Panc1 (cell line): Measurements from ENCODE around the gene PPT2. TPM values are rescaled to one million over a fixed set of nuclear protein-coding genes. Genes with fewer than 3 reads are reported as not detected.

Source experiments
- ATAC-seq: fragments of 200-7000 bp; cut with Tn5 transposase; 2 replicates; pipeline ENCODE4 v1.9.1; 2020; ENCODE audit warnings: mild to moderate bottlenecking, moderate library complexity
- BruUV-seq: library from RNA; stranded (reverse); fragments of 400-500 nt; replicated peaks from 2 replicates; lab custom pipeline; 2021; lab: Mats Ljungman, UMichigan
- CTCF ChIA-PET: fragments of 300-600 bp; sonication (Branson Sonifier 250); formaldehyde crosslinking; loops from one replicate; lab custom pipeline; 2022; ENCODE audit warnings: antibody characterized with exemption; lab: Charles Lee
- POLR2A ChIA-PET: fragments of 300-600 bp; sonication (Branson Sonifier 250); formaldehyde crosslinking; loops from one replicate; lab custom pipeline; 2022; ENCODE audit warnings: antibody characterized with exemption; lab: Charles Lee
- DNase-seq: peaks from one replicate; pipeline ENCODE4 v3.0.0-alpha.2; 2010; ENCODE audit warnings: low read depth, low spot score
- H3K27ac ChIP-seq: 2 replicates; pipeline ENCODE4 v1.5.1; 2011; ENCODE audit warnings: mild to moderate bottlenecking, low read length, inconsistent platforms
- H3K27me3 ChIP-seq: fragments of 200-500 bp; sonication (Bioruptor generic); 2 replicates; pipeline ENCODE4 v1.6.0; 2014; ENCODE audit warnings: low read length, inconsistent platforms; ENCODE audit not compliant: control insufficient read depth, insufficient read depth
- H3K36me3 ChIP-seq: fragments of 200-500 bp; sonication (Bioruptor generic); 2 replicates; pipeline ENCODE4 v1.5.1; 2014; ENCODE audit warnings: inconsistent platforms, mild to moderate bottlenecking, low read length, moderate library complexity; ENCODE audit not compliant: control insufficient read depth, insufficient read depth
- H3K4me1 ChIP-seq: 2 replicates; pipeline ENCODE4 v1.5.1; 2011; ENCODE audit warnings: inconsistent platforms, mild to moderate bottlenecking, low read length, moderate library complexity; ENCODE audit not compliant: control insufficient read depth, insufficient read depth
- H3K4me3 ChIP-seq, 2 experiments: 2 replicates each; pipeline ENCODE4 v1.5.1; 2011 to 2012; ENCODE audit warnings: low read depth in 2 of 2, low read length in 2 of 2, mild to moderate bottlenecking in 2 of 2, inconsistent platforms in 1 of 2, moderate library complexity in 1 of 2
- H3K9me3 ChIP-seq: fragments of 200-500 bp; sonication (Bioruptor generic); 2 replicates; pipeline ENCODE4 v1.5.1; 2014; ENCODE audit warnings: low read depth, mild to moderate bottlenecking, inconsistent platforms, low read length, moderate library complexity; ENCODE audit not compliant: control insufficient read depth, insufficient read depth
- CTCF ChIP-seq: fragments of 450-650 bp; IDR thresholded peaks from 2 replicates; pipeline ENCODE4 v1.5.1; 2017; ENCODE audit warnings: mild to moderate bottlenecking
- POLR2AphosphoS5 ChIP-seq: IDR thresholded peaks from 2 replicates; pipeline ENCODE4 v1.6.1; 2012; ENCODE audit warnings: mild to moderate bottlenecking, low read depth, low read length, moderate library complexity
- REST ChIP-seq, 2 experiments: IDR thresholded peaks; 2 replicates each; pipeline ENCODE4 v1.6.1; 2011 to 2012; ENCODE audit warnings: low read depth in 2 of 2, control low read depth in 1 of 2, low read length in 1 of 2, mild to moderate bottlenecking in 1 of 2, moderate library complexity in 1 of 2; ENCODE audit not compliant: insufficient read depth in 1 of 2
- SIN3A ChIP-seq: IDR thresholded peaks from 2 replicates; pipeline ENCODE4 v1.6.1; 2012; ENCODE audit warnings: low read depth, mild to moderate bottlenecking, low read length, moderate library complexity, borderline replicate concordance; ENCODE audit not compliant: insufficient read depth
- TCF7L2 ChIP-seq: IDR thresholded peaks from 2 replicates; pipeline ENCODE4 v1.6.1; 2011; ENCODE audit warnings: mild to moderate bottlenecking, low read depth, low read length, inconsistent platforms
- in situ Hi-C: cut with HindIII; loops from 2 replicates; pipeline ENCODE4 v1.10.0; 2016; ENCODE audit warnings: low sequenced_read_pairs, low pct_unique_long_range_greater_than_20kb
- intact Hi-C: fragments of 100-400 bp; cut with micrococcal nuclease; formaldehyde crosslinking; loops from one replicate; pipeline ENCODE4 v1.10.0; 2022; ENCODE audit not compliant: unreplicated experiment
- total RNA-seq: library from RNA; stranded (reverse); gene quantifications from one replicate; pipeline ENCODE4 v1.2.1, GENCODE V29; 2021; ENCODE audit not compliant: unreplicated experiment

Gene PPT2
- total RNA-seq, 1 experiment from 2014 or later: 20.1 TPM

- Histone ChIP-seq H3K27me3 (no peaks in the 10 kb centered on the region), H3K27ac (no peak overlapping the region), H3K4me3 (no peak overlapping the region), H3K4me1 (peaks cover 11% of the 10 kb centered on the region), H3K9me3 (no peaks in the 10 kb centered on the region), H3K36me3 (no peaks in the 10 kb centered on the region; the same call in 1 of the 2 replicates)
- TF ChIP-seq CTCF: no peak
- no peak for TF ChIP-seq TCF7L2
- no peak for TF ChIP-seq REST (IDR thresholded peaks at IDR 0.05; ENCODE audit: insufficient read depth in 1 of 2, low read depth in 2 of 2, low read length in 1 of 2)
- TF ChIP-seq POLR2AphosphoS5: no peak
- TF ChIP-seq SIN3A: no peak
- no peak for DNase-seq
- in situ Hi-C loops: no loop called here
- BruUV-seq: no TSS peak
- no peak for ATAC-seq
- POLR2A ChIA-PET: no interaction called here
- CTCF ChIA-PET: no interaction called here
- intact Hi-C loops: no loop called here
These were observed 29.1 kb downstream of the PPT2 start for GRCh38 chr6:32183030-32183429.

GRCh38 chr6:32183483-32184083 lies 29.6 kb downstream of the PPT2 start:
- CTCF ChIA-PET: no interaction called here
- DNase-seq (no peak), ATAC-seq (no peak)
- Histone ChIP-seq H3K9me3 (no peaks in the 10 kb centered on the region), H3K27ac (no peak overlapping the region; the same call in 1 of the 2 replicates), H3K4me3 (no peak overlapping the region), H3K36me3 (no peaks in the 10 kb centered on the region; the same call in 1 of the 2 replicates), H3K27me3 (no peaks in the 10 kb centered on the region), H3K4me1 (peaks cover 13% of the 10 kb centered on the region)
- no TSS peak for BruUV-seq
- POLR2A ChIA-PET: no interaction called here
- TF ChIP-seq POLR2AphosphoS5: no peak
- TF ChIP-seq TCF7L2: no peak
- TF ChIP-seq REST (IDR thresholded peaks at IDR 0.05; ENCODE audit: insufficient read depth in 1 of 2, low read depth in 2 of 2, low read length in 1 of 2): no peak
- no peak for TF ChIP-seq CTCF
- no peak for TF ChIP-seq SIN3A
- intact Hi-C loops: no loop called here
- in situ Hi-C loops: no loop called here
